Body of pancreas (tissue), 4 donors: ENCODE results near the gene DDR1.

Source experiments
- CTCF ChIP-seq, 7 experiments: fragments of 450-650 bp in 4 of 7; fragments of 200-600 bp in 3 of 7; sonication (generic) in 3 of 7; IDR thresholded peaks; one replicate each; pipeline ENCODE4 v1.5.1; 2016 to 2019; ENCODE audit warnings: antibody characterized with exemption in 7 of 7
- POLR2A ChIP-seq, 3 donors: fragments of 450-650 bp; IDR thresholded peaks; one replicate each; pipeline ENCODE4 v1.6.1; 2016; ENCODE audit warnings: antibody characterized with exemption in 3 of 3, mild to moderate bottlenecking in 2 of 3

DNA sequence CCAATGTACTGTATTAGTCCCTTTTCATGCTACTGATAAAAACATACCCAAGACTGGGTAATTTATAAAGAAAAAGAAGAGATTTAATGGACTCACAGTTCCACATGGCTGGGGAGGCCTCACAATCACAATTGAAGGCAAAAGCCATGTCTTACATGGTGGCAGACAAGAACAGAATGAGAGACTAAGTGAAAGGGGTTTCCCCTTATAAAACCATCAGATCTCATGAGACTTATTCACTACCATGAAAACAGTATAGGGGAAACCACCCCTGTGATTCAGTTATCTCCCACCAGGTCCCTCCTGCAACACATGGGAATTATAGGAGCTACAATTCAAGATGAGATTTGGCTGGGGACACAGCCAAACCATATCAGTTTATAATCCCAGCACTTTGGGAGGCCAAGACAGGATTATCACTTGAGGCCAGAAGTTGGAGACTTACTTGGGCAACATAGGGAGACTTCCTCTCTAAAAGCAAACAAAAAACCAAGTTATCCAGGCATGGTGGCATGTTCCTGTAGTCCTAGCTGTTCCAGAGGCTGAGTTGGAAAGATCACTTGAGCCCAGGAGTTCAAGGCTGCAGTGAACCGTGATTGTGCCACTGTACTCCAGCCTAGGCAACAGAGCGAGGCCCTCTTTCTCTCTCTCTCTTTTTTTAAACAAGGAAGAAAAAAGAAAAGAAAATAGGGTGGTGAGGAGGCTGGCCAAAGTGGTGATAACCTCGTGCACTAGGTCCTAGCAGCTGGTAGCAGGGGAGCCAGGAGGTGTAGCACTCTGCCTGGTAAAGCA, 22.9 kb upstream of the DDR1 start:
- no peak for TF ChIP-seq POLR2A (IDR thresholded peaks at IDR 0.05)
- no peak for TF ChIP-seq CTCF (IDR thresholded peaks at IDR 0.05)
